Tibial artery (tissue), 4 donors: ENCODE results near the gene PRDX2.
A peak's percentile ranks its signal among the peaks of the same experiment; 100 is the strongest.

Experiments
- DNase-seq, 2 donors: peaks; one replicate each; pipeline ENCODE4 v3.0.0-alpha.2; 2019
- H3K27ac ChIP-seq, 2 donors: fragments of 200-600 bp; sonication (generic) in 1 of 2; 1 replicate in 1 of 2; 2 replicates in 1 of 2; pipeline ENCODE4 v1.5.1; 2018 to 2019; ENCODE audit warnings: mild to moderate bottlenecking in 1 of 2
- H3K27me3 ChIP-seq, 2 donors: fragments of 200-600 bp; sonication (generic) in 1 of 2; one replicate each; pipeline versions ENCODE4 v1.5.1 to v1.6.0; 2016 to 2019
- H3K36me3 ChIP-seq, 3 donors: fragments of 200-600 bp; sonication (generic) in 2 of 3; one replicate each; pipeline ENCODE4 v1.5.1; 2016 to 2019; ENCODE audit warnings: mild to moderate bottlenecking in 2 of 3
- H3K4me1 ChIP-seq, 4 donors: fragments of 200-600 bp; sonication (generic) in 2 of 4; 1 replicate in 3 of 4; 2 replicates in 1 of 4; pipeline ENCODE4 v1.5.1; 2016 to 2019
- H3K4me3 ChIP-seq, 2 donors: fragments of 200-600 bp; sonication (generic) in 1 of 2; 1 replicate in 1 of 2; 2 replicates in 1 of 2; pipeline ENCODE4 v1.5.1; 2018 to 2019; ENCODE audit warnings: mild to moderate bottlenecking in 2 of 2
- H3K9me3 ChIP-seq, 3 donors: fragments of 200-600 bp; sonication (generic) in 1 of 3; one replicate each; pipeline ENCODE4 v1.5.1; 2016 to 2019
- CTCF ChIP-seq, 2 experiments: fragments of 200-600 bp in 1 of 2; fragments of 450-650 bp in 1 of 2; IDR thresholded peaks; one replicate each; pipeline ENCODE4 v1.5.1; 2017 to 2019; ENCODE audit warnings: antibody characterized with exemption in 2 of 2, mild to moderate bottlenecking in 1 of 2, moderate library complexity in 1 of 2
- intact Hi-C: fragments of 100-400 bp; cut with DNase I; formaldehyde crosslinking; loops from one replicate; pipeline ENCODE4 v1.15.0; 2023; ENCODE audit warnings: low total_unique reads

PRDX2 gene

GRCh38 chr19:12794971-12795381 lies 6.6 kb downstream of the PRDX2 start:
- H3K9me3 ChIP-seq, result no peaks in the 10 kb centered on the region
- intact Hi-C loops, result loop anchor here (10.0 kb wide), 1 partner anchor 1050 kb away; no protein-coding TSS in a partner anchor
- peak overlapping the region in 1 of 2 donors; percentile 96 for H3K4me3 ChIP-seq
- peak overlapping the region; percentile 98 to 99 for H3K27ac ChIP-seq
- peaks cover 0 to 28% (median 20%) of the 10 kb centered on the region in 4 donors for H3K4me1 ChIP-seq
- no peak for TF ChIP-seq CTCF (IDR thresholded peaks at IDR 0.05)
- H3K36me3 ChIP-seq, result peaks cover 12 to 30% (median 24%) of the 10 kb centered on the region in 3 donors
- H3K27me3 ChIP-seq, result no peaks in the 10 kb centered on the region
- DNase-seq, result no peak

DNA sequence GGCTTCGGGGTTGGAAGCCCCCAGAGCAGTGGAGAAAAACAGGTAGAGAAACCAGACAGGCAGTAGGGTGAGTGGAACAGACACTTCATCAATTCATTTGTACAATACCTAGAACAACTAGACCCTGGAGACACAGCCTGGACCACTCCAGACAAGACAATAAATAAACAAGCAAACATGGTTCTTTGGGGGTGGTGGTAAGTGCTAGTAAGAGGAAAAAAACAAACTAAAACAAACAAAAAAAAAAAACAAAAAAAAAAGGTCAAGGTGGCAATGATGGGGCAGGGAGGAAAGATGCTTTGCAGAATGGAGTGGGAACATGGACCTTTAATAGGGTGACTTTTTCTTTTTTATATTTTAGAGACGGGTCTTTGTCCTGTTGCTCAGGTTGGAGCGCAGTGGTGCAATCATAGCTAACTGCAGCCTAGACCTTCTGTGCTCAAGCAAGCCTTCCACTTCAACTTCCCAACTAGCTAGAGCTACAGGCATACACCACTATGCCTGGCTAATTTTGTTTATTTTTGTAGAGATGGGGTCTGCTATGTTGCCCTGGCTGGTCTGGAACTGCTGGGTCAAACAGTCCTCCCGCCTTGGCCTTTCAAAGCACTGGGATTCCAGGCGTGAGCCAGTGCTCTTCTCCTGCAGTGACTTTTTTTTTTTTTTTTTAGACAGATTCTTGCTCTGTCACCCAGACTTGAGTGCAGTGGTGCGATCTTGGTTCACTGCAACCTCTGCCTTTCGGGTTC lies 7.2 kb downstream of the PRDX2 start:
- intact Hi-C loops, result loop anchor here (10.0 kb wide), 1 partner anchor 1050 kb away; no protein-coding TSS in a partner anchor
- Histone ChIP-seq H3K27ac (peak overlapping the region; percentile 98 to 99), H3K9me3 (no peaks in the 10 kb centered on the region), H3K4me1 (peaks cover 0 to 29% (median 20%) of the 10 kb centered on the region in 4 donors), H3K4me3 (peak overlapping the region; percentile 86 to 96), H3K27me3 (no peaks in the 10 kb centered on the region), H3K36me3 (peaks cover 9 to 24% (median 18%) of the 10 kb centered on the region in 3 donors)
- no peak for DNase-seq
- peak in 1 of 2 experiments; percentile 3 for TF ChIP-seq CTCF (IDR thresholded peaks at IDR 0.05)

GRCh38 chr19:12793290-12794195 lies 8.1 kb downstream of the PRDX2 start:
- Histone ChIP-seq H3K4me3 (peak overlapping the region; percentile 86 to 96), H3K4me1 (peaks cover 0 to 37% (median 28%) of the 10 kb centered on the region in 4 donors), H3K9me3 (no peaks in the 10 kb centered on the region), H3K27ac (peak overlapping the region; percentile 98 to 99), H3K36me3 (peaks cover under 1 to 15% (median 9%) of the 10 kb centered on the region in 3 donors), H3K27me3 (no peaks in the 10 kb centered on the region)
- intact Hi-C loops, result loop anchor here (2.0 to 10.0 kb wide), 2 partner anchors 15 to 1051 kb away; no protein-coding TSS in a partner anchor
- peak; percentile 89 to 97 for DNase-seq
- TF ChIP-seq CTCF (IDR thresholded peaks at IDR 0.05), result peak; percentile 4

- Histone ChIP-seq H3K9me3 (no peaks in the 10 kb centered on the region), H3K27ac (peak overlapping the region; percentile 98 to 99), H3K27me3 (no peaks in the 10 kb centered on the region), H3K4me1 (peaks cover 0 to 44% (median 35%) of the 10 kb centered on the region in 4 donors), H3K36me3 (peaks cover 0 to 13% (median 9%) of the 10 kb centered on the region in 3 donors), H3K4me3 (peak overlapping the region; percentile 86 to 96)
- no peak for TF ChIP-seq CTCF (IDR thresholded peaks at IDR 0.05)
- intact Hi-C loops, result loop anchor here (2.0 to 10.0 kb wide), 2 partner anchors 14 to 1052 kb away; no protein-coding TSS in a partner anchor
- no peak for DNase-seq
Observed at GRCh38 chr19:12792853-12793289, 8.7 kb downstream of the PRDX2 start.
